ENCODE measurements around the gene SYNE3. TPM values are rescaled to one million over a fixed set of nuclear protein-coding genes. Genes with fewer than 3 reads are reported as not detected.

SYNE3 gene
- total RNA-seq, 8 experiments from 2014 or later = 0.49 to 4.6 (median 1.3) TPM

DNA sequence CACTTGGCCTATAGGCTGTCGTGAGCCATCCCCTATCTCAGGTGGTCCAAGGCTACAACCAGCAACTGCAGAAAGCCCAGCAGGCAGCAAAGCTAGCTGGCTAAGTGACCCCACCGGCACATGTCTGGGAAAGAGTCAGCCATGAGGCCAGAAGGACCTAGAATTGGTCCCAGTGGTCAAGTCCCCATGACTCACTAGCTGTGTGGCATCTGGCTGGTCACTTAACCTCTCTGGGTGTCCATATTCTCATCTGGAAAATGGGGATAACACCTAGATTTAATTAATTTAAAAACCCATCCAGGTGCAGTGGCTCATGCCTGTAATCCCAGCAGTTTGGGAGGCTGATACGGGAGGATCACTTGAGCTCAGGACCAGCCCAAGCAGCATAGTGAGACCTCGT lies 37.6 kb downstream of the SYNE3 start:
- in situ Hi-C loops (cut with MboI; ENCODE audit: low pct_unique_long_range_greater_than_20kb in 2 of 9, low sequenced_read_pairs in 9 of 9, unreplicated experiment in 9 of 9) = no loop called here
- H3K4me3 ChIP-seq = no peak overlapping the region
- no peak overlapping the region for H3K27ac ChIP-seq
- no peak for ATAC-seq (replicated peaks in 6 of 8)
- WGBS, 10 experiments = 60 to 100% (median 87%) methylated on average over 1 to 3 of the region's 4 CpGs; no CpG with 5 or more reads in 2 of the 10 experiments
- no peaks in the 10 kb centered on the region for H3K4me1 ChIP-seq (replicated peaks in 1 of 2)

DNA sequence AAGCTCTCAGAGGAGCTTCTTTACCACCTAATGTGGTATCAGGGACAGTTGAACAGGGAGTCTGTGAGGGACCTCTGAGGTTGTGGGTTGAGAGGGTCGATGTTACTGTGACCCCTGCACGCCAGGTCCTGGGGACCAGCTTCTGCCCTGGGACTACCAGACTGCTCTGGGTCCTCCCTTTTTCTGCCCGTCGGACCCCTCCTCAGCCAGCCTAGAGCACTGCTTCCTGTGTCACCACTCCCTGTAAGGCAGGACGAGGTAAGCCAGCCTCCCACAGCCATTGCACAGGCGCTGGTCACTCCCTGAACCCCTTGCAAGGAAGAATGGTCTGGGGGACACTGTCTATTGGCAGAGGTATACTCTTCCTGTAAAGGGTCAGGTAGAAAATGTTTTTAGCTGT lies 38.1 kb downstream of the SYNE3 start:
- Histone ChIP-seq H3K4me1 (replicated peaks in 1 of 2) (no peaks in the 10 kb centered on the region), H3K27ac (no peak overlapping the region), H3K4me3 (no peak overlapping the region)
- in situ Hi-C loops (cut with MboI; ENCODE audit: low pct_unique_long_range_greater_than_20kb in 2 of 9, low sequenced_read_pairs in 9 of 9, unreplicated experiment in 9 of 9) = no loop called here
- no peak for ATAC-seq (replicated peaks in 6 of 8)
- 65 to 100% (median 96%) methylated on average over 2 to 4 of the region's 6 CpGs; no CpG with 5 or more reads in 4 of the 10 experiments for WGBS, 10 experiments

DNA sequence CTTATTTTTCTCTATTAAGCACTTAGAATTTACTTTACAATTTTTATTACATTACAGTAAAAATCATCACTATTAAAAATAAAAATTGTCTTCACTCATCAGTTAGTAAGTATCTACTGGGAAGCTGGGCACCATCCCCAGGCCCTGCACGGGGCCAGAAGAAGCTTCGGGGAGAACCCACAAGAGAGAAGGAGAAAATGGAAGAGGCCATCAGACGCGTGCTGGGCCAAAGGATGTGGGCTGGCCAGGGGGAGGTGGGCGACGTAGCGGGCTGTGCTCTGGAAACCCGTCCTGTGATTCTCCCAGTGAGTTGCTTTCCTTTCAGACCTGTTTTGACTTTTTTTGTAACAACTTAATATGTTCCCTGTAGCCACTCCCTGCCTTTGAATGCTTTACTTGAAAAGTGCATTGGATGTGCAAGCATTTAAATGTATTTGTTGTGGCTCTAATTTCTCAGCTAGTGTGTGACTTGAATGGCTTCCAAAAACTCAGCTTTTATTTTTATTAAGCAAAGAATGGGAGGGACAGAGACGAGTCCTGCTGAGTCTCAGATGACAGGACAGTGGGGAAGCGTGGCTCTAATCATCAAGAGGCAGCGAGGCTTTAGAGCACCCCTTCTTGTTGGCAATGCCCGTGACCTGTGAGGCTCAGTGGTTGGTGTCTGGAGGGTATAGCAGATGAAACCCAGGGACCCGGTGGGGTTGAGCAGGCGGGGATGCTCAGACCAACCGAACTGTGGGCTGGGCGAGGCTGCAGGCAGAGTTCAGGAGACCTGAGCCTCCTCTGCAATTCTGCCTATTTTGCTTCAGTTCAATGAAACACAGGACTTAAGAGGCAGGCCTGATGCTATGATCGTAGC lies 38.8 kb downstream of the SYNE3 start:
- 27 to 90% (median 72%) methylated on average over 2 to 13 of the region's 17 CpGs; no CpG with 5 or more reads in 1 of the 10 experiments for WGBS, 10 experiments
- in situ Hi-C loops (cut with MboI; ENCODE audit: low pct_unique_long_range_greater_than_20kb in 2 of 9, low sequenced_read_pairs in 9 of 9, unreplicated experiment in 9 of 9) = no loop called here
- H3K4me1 ChIP-seq (replicated peaks in 1 of 2) = no peaks in the 10 kb centered on the region
- H3K27ac ChIP-seq = no peak overlapping the region
- H3K4me3 ChIP-seq = no peak overlapping the region
- peak in 3 of 8 experiments; percentile 17 to 47 (median 37) for ATAC-seq (replicated peaks in 6 of 8)

DNA sequence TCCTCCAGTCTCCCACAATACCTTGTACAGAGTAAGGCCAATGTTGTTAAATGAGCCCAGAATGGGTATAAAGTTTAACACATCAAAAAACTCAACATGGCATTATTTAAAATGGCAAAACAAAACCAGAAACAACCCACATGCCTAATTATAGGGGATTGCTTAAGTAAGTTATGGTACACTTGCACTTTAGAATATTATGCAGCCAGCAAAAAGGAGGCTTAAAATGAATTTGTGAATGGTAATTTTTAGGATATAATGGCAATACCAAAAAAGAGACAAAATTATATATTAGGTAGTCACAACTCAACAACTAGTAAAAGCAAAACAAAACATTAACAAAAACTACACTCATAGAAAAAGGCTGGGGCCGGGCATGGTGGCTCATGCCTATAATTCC lies 39.7 kb downstream of the SYNE3 start:
- Histone ChIP-seq H3K27ac (no peak overlapping the region), H3K4me1 (replicated peaks in 1 of 2) (no peaks in the 10 kb centered on the region), H3K4me3 (no peak overlapping the region)
- ATAC-seq (replicated peaks in 6 of 8) = no peak
- in situ Hi-C loops (cut with MboI; ENCODE audit: low pct_unique_long_range_greater_than_20kb in 2 of 9, low sequenced_read_pairs in 9 of 9, unreplicated experiment in 9 of 9) = no loop called here
- 90 to 100% (median 100%) methylated on average over 1 of the region's 1 CpG; no CpG with 5 or more reads in 3 of the 10 experiments for WGBS, 10 experiments

DNA sequence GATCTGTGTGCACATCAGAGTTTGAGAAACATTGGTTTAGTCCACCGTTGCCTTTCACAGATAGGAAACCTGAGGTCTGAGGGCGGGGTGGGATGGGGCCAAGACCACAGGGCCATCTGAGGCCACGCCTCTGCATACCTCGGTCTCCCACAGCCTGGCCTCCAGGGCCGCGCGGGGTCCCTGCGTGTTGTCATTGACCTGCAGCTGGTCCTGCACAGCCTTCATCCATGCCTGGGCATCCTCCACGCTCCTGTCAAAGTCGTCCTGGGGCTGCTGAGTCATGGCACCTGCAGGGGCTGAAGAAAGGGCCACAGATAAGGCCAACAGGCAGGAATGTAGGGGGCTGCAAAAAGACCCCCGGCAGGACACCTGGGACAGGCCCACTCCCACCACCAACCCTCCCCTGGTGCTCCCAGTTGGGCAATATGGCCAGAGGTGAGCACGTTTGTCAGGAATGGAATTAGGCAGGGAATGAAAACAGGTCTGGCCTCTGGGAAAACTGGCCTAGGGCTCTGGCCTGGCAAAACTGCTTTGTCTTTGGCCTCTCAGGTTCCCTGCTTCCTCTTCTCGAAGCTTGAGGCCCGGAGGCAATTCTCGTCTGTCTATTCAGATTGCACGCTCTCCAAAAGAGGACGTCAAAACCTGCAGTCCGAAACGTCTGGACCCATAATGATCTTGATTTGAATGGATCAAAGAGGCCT lies 40.8 kb downstream of the SYNE3 start:
- in situ Hi-C loops (cut with MboI; ENCODE audit: low pct_unique_long_range_greater_than_20kb in 2 of 9, low sequenced_read_pairs in 9 of 9, unreplicated experiment in 9 of 9) = no loop called here
- Histone ChIP-seq H3K27ac (no peak overlapping the region), H3K4me3 (no peak overlapping the region), H3K4me1 (replicated peaks in 1 of 2) (no peaks in the 10 kb centered on the region)
- no peak for ATAC-seq (replicated peaks in 6 of 8)
- WGBS, 10 experiments = 40 to 100% (median 85%) methylated on average over 1 to 15 of the region's 19 CpGs; no CpG with 5 or more reads in 2 of the 10 experiments

DNA sequence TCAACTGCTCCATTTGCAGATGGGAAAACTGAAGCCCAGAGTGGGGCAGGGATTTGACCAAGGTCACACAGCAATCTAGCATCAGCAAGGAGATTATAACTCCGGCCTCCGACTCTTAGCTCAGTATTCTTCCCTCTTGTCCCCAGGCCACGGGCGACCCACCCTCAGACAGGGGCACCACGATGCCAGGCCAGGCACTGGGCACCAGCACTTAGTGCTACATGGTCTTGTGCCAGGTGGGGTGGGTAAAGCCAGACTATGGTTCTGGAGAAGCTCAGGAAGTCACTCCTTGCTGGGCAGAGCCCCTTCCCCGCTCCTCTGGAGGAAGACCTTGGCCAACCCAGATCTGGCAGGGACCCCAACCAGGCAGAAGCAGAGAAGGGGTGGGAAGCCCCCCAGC lies 41.5 kb downstream of the SYNE3 start:
- ATAC-seq (replicated peaks in 6 of 8) = no peak
- Histone ChIP-seq H3K27ac (no peak overlapping the region), H3K4me1 (replicated peaks in 1 of 2) (no peaks in the 10 kb centered on the region), H3K4me3 (no peak overlapping the region)
- 80 to 94% (median 80%) methylated on average over 1 to 5 of the region's 6 CpGs; no CpG with 5 or more reads in 3 of the 10 experiments for WGBS, 10 experiments
- in situ Hi-C loops (cut with MboI; ENCODE audit: low pct_unique_long_range_greater_than_20kb in 2 of 9, low sequenced_read_pairs in 9 of 9, unreplicated experiment in 9 of 9) = no loop called here

DNA sequence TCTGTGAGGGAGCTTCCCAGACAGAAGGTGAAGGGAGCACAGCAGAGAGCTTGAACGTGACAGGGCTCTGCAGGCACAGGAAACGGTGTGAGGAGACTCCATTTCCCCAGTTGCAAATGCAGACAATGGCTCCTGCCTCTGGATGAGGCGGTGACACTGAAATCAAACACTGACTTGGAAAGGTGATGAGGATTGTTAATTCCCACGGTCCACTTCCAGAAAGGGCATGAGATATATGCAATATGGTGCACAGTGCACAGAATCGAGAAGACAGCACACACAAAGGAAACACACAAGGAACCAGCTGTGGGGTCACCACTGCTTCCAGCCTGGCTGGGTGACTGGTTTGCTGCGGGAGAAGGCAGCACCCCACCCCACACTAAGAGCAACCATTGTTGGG lies 42.0 kb downstream of the SYNE3 start:
- no peak overlapping the region for H3K4me3 ChIP-seq
- no peaks in the 10 kb centered on the region for H3K4me1 ChIP-seq (replicated peaks in 1 of 2)
- ATAC-seq (replicated peaks in 6 of 8) = no peak
- no peak overlapping the region for H3K27ac ChIP-seq
- in situ Hi-C loops (cut with MboI; ENCODE audit: low pct_unique_long_range_greater_than_20kb in 2 of 9, low sequenced_read_pairs in 9 of 9, unreplicated experiment in 9 of 9) = no loop called here
- WGBS, 10 experiments = 58 to 100% (median 83%) methylated on average over 1 to 5 of the region's 6 CpGs; no CpG with 5 or more reads in 5 of the 10 experiments

DNA sequence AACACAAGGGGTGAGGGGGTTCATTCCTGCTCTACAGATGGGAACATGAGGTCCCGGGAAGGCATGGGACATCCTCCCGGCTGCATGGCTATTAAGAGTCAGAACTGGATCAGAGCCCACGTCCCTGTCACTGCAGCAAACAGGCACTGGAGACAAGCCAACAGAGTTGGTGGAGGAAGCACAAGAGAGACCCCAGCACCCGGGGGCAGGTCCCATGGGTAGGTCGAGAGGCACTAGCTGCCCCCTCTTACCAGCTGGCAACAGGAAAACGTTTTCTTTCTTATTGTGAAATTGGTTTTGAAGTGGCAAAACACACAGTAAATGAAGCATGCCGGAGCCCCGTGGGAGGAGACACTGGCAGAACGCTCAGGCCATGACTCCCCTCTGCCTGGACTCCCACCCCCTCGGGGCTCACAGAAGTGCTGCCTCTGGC lies 43.6 kb downstream of the SYNE3 start:
- no peak overlapping the region for H3K27ac ChIP-seq
- H3K4me3 ChIP-seq = no peak overlapping the region
- no peak for ATAC-seq (replicated peaks in 6 of 8)
- 33 to 53% (median 40%) methylated on average over 2 to 5 of the region's 10 CpGs; no CpG with 5 or more reads in 7 of the 10 experiments for WGBS, 10 experiments
- H3K4me1 ChIP-seq (replicated peaks in 1 of 2) = no peaks in the 10 kb centered on the region
- in situ Hi-C loops (cut with MboI; ENCODE audit: low pct_unique_long_range_greater_than_20kb in 2 of 9, low sequenced_read_pairs in 9 of 9, unreplicated experiment in 9 of 9) = no loop called here

DNA sequence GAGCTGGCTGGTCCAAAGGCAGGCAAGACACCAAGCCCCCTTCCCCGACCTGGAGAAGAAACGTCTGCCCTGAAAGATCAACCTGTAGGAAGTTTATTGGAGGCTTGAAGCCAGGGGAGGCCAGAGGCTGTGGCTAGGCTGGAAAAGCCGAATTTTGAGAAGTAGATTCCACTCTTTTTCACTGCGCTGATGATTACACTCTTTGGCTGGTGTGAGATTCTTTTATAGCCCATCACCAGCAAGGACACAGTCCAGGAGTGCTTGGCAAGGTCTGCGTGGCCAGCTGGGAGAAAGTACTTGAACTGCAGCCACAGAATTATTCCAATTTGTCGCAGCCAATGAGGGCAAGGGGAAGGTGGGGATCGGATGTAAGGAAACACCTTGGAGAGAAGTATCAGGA lies 45.0 kb downstream of the SYNE3 start:
- Histone ChIP-seq H3K4me1 (replicated peaks in 1 of 2) (no peaks in the 10 kb centered on the region), H3K27ac (no peak overlapping the region), H3K4me3 (no peak overlapping the region)
- in situ Hi-C loops (cut with MboI; ENCODE audit: low pct_unique_long_range_greater_than_20kb in 2 of 9, low sequenced_read_pairs in 9 of 9, unreplicated experiment in 9 of 9) = no loop called here
- 0 to 97% (median 63%) methylated on average over 1 to 6 of the region's 7 CpGs; no CpG with 5 or more reads in 2 of the 10 experiments for WGBS, 10 experiments
- no peak for ATAC-seq (replicated peaks in 6 of 8)

DNA sequence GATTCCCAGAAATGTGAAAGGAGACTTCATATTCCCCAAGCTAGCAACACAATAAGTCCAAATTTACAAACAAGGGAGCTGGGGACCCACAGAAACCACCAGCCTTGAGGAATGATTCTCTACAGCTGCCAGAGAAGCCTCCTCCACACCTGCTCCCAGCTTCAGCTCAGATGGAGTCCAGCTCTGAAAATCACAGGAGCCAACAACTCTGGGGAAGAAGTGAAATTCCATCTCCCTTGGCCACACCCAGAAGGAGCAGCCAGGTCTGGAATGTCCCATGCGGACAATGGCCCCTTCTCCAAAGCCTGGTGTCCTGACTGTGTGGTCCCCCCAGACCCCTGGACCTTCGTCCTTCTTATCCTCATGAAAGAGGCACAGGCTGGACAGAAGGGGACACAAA lies 45.4 kb downstream of the SYNE3 start:
- no peak for ATAC-seq (replicated peaks in 6 of 8)
- 17 to 85% (median 47%) methylated on average over 1 to 2 of the region's 2 CpGs; no CpG with 5 or more reads in 7 of the 10 experiments for WGBS, 10 experiments
- Histone ChIP-seq H3K27ac (no peak overlapping the region), H3K4me3 (no peak overlapping the region), H3K4me1 (replicated peaks in 1 of 2) (no peaks in the 10 kb centered on the region)
- in situ Hi-C loops (cut with MboI; ENCODE audit: low pct_unique_long_range_greater_than_20kb in 2 of 9, low sequenced_read_pairs in 9 of 9, unreplicated experiment in 9 of 9) = no loop called here

DNA sequence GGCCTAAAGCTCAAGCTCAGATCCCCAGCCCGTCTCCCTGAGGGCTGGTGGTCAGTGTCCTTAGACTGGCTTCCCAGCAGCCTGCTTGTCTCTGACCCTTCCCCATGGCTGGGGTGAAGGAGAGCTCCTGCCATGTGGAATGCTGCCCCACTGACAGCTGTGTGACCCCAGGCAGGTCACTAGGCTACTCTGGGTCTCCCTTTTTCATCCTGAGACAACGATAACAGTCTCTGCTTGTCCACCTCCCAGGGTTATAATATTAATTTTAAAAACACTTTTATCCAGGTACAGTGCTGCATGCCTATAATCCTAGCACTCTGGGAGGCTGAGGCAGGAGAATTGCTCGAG lies 47.3 kb downstream of the SYNE3 start:
- WGBS, 10 experiments = 33 to 100% (median 67%) methylated on average over 1 to 3 of the region's 3 CpGs; no CpG with 5 or more reads in 2 of the 10 experiments
- no peak for ATAC-seq (replicated peaks in 6 of 8)
- H3K27ac ChIP-seq = no peak overlapping the region
- in situ Hi-C loops (cut with MboI; ENCODE audit: low pct_unique_long_range_greater_than_20kb in 2 of 9, low sequenced_read_pairs in 9 of 9, unreplicated experiment in 9 of 9) = no loop called here
- no peak overlapping the region for H3K4me3 ChIP-seq
- no peaks in the 10 kb centered on the region for H3K4me1 ChIP-seq (replicated peaks in 1 of 2)

DNA sequence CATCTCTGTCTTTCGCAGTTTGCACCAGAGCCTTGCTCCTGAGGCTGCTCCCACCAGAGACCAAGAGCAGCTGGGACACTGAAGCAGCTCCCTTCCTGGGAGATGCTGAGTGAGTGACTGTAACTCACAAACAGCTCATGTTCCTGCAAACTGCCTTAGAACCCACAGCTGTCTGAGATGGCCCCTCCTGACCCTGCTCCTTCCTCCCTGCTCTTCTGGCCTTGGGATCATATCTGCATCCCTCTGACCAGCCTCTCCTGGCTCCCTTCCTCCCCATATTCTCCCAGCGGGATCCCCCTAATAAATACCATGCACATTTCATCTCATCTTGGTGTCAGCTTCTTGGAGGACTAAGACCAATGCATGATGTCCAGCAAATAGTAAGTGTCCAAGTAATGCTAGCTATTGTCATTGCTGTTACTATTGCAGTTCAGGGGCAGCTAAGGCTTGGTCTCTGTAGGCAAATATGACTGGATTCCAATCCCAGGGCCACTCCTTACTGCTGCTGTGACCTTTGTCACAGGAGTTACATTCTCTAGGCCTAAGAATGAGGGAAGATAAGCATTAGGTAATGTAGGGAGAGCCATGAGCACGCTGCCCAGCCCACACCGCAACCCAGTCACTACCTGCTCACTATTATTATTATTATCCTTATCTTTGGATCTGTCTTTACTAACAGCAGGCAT lies 47.9 kb downstream of the SYNE3 start:
- Histone ChIP-seq H3K4me3 (no peak overlapping the region), H3K4me1 (replicated peaks in 1 of 2) (no peaks in the 10 kb centered on the region), H3K27ac (no peak overlapping the region)
- ATAC-seq (replicated peaks in 6 of 8) = no peak
- WGBS, 10 experiments = 60 to 96% (median 80%) methylated on average over 1 to 3 of the region's 4 CpGs; no CpG with 5 or more reads in 4 of the 10 experiments
- in situ Hi-C loops (cut with MboI; ENCODE audit: low pct_unique_long_range_greater_than_20kb in 2 of 9, low sequenced_read_pairs in 9 of 9, unreplicated experiment in 9 of 9) = no loop called here

DNA sequence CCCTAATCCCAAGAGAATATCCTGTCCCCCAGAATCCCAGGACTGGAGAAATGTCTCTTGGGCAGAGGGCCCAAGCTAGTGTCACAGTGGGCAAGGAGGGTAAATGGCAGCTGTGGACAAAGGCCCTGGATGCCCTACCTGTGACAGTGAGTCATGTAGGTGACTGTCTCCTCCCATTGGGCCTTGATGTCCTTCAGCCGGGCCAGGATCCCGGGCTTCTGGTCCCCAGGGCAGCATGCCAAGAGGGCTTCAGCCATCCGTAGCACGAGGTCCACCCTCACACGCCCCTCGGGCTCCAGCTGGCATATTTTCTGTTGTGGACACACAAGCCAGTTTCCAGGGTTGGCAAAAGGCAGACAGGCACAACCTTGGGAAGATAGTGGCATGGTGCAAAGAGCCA lies 48.8 kb downstream of the SYNE3 start:
- Histone ChIP-seq H3K4me1 (replicated peaks in 1 of 2) (no peaks in the 10 kb centered on the region), H3K4me3 (no peak overlapping the region), H3K27ac (no peak overlapping the region)
- ATAC-seq (replicated peaks in 6 of 8) = no peak
- WGBS, 10 experiments = no CpG with 5 or more reads among the region's 6 CpGs
- in situ Hi-C loops (cut with MboI; ENCODE audit: low pct_unique_long_range_greater_than_20kb in 2 of 9, low sequenced_read_pairs in 9 of 9, unreplicated experiment in 9 of 9) = no loop called here
